Activated CD8-positive, alpha-beta memory T cell treated with anti-CD3 and anti-CD28 coated beads, Interleukin-2, amount 10 ng/mL, durations not matched to agents 7 days and 5 days (primary cell): ENCODE results near the gene LEMD2. TPM values are rescaled to one million over a fixed set of nuclear protein-coding genes. Genes with fewer than 3 reads are reported as not detected.

ENCODE experiments used
- ATAC-seq: fragments of 150-1000 bp; cut with Tn5 transposase; one replicate; pipeline ENCODE4 v1.10.0; 2021; ENCODE audit warnings: moderate library complexity
- CTCF ChIA-PET: fragments of 350-600 bp; sonication (Branson Sonifier 250); formaldehyde crosslinking; loops from one replicate; lab custom pipeline; 2021; ENCODE audit warnings: antibody characterized with exemption; lab: Charles Lee
- DNase-seq: peaks from one replicate; pipeline ENCODE4 v3.0.0-alpha.2; 2020
- H3K27ac Mint-ChIP-seq: one replicate; pipeline ENCODE4 v1.8.0; 2021; ENCODE audit warnings: mild to moderate bottlenecking, mixed read lengths
- H3K27me3 Mint-ChIP-seq: one replicate; pipeline ENCODE4 v1.8.0; 2021; ENCODE audit warnings: mixed read lengths
- H3K36me3 Mint-ChIP-seq: one replicate; pipeline ENCODE4 v1.8.0; 2021; ENCODE audit warnings: mild to moderate bottlenecking, mixed read lengths
- H3K4me1 Mint-ChIP-seq: one replicate; pipeline ENCODE4 v1.8.0; 2021; ENCODE audit warnings: mixed read lengths
- H3K4me3 Mint-ChIP-seq: one replicate; pipeline ENCODE4 v1.8.0; 2021; ENCODE audit warnings: mild to moderate bottlenecking, moderate library complexity, mixed read lengths
- H3K9me3 Mint-ChIP-seq: one replicate; pipeline ENCODE4 v1.8.0; 2022; ENCODE audit warnings: low read depth, mixed read lengths
- total RNA-seq, 2 experiments: library from RNA; stranded (reverse); gene quantifications; one replicate each; pipeline ENCODE4 v1.2.3, GENCODE V29; 2021

LEMD2 gene
- total RNA-seq, 2 experiments from 2014 or later: 64.9 to 80.3 TPM

DNA sequence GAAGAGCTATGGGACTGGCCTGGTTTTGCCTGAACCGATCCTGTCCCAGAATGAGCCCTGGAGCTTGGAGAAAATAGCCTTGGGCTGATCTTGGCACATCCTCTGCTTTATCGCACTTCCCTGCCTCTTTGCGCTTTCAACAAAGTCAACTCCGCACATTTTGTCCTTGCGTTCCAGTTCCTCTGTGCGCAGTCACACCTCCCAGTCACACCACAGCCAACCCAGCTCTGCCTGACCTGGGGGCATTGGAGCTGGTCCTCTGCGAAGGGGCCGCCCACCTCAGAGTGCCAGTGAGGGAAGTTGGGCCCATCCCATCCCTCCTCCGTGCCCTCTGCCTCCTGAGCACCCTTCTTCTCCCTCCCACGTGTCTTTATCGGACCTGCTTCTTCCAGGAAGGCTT, 60.5 kb downstream of the LEMD2 start:
- no peak for DNase-seq
- Mint-ChIP-seq H3K36me3 (no peaks in the 10 kb centered on the region), H3K4me3 (no peak overlapping the region), H3K27me3 (peaks cover 27% of the 10 kb centered on the region), H3K27ac (no peak overlapping the region), H3K4me1 (no peaks in the 10 kb centered on the region), H3K9me3 (no peaks in the 10 kb centered on the region)
- CTCF ChIA-PET: no interaction called here
- no peak for ATAC-seq

DNA sequence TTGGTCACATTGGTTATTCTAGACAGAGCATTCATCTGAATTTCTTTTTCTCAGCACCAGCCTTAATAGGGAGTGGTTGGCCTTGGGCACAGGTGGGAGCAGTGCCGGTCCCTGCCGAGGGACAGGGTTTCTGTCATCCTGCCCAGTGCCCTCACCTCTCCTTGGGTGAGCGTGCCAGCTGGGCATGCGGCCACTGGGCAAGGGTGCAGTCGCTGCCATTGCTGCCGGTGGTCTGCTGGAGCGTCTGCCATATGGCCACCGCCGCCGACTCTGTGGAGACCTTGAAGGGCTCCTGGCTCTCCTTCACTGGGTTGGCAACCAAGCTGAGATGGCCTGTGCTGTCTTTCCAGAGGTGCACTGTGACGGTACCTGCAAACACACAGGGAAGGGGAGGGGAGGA, 61.0 kb downstream of the LEMD2 start:
- Mint-ChIP-seq H3K27me3 (peaks cover 33% of the 10 kb centered on the region), H3K4me3 (no peak overlapping the region), H3K9me3 (no peaks in the 10 kb centered on the region), H3K36me3 (no peaks in the 10 kb centered on the region), H3K4me1 (no peaks in the 10 kb centered on the region), H3K27ac (no peak overlapping the region)
- CTCF ChIA-PET: no interaction called here
- no peak for DNase-seq
- ATAC-seq: no peak

DNA sequence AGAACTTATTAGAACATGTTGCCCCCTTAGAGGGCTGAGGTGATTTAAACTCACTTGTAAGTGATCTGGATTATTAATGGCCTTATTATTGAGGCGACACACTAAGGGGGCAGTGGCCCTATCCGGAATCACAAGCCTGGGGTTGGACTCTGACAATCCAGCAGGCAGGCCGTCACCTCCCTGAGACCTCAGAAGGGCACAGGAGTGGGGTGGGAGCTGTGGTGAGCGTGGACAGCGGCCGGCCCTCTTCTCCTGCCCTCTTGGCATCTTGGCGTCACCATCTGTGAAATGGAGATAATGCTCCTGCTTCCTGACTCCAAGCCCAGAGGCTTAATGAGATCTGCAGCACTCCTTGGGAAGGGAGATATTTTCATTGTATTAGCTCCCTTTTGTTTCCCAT, 61.8 kb downstream of the LEMD2 start:
- Mint-ChIP-seq H3K9me3 (no peaks in the 10 kb centered on the region), H3K27me3 (peaks cover 41% of the 10 kb centered on the region), H3K4me3 (no peak overlapping the region), H3K4me1 (no peaks in the 10 kb centered on the region), H3K27ac (no peak overlapping the region), H3K36me3 (no peaks in the 10 kb centered on the region)
- CTCF ChIA-PET: interaction anchor here (6.2 kb wide), 1 partner anchor 15 kb away, joined by 30 read pairs; the partner anchor contains the start of gene UQCC2
- no peak for ATAC-seq
- DNase-seq: no peak

DNA sequence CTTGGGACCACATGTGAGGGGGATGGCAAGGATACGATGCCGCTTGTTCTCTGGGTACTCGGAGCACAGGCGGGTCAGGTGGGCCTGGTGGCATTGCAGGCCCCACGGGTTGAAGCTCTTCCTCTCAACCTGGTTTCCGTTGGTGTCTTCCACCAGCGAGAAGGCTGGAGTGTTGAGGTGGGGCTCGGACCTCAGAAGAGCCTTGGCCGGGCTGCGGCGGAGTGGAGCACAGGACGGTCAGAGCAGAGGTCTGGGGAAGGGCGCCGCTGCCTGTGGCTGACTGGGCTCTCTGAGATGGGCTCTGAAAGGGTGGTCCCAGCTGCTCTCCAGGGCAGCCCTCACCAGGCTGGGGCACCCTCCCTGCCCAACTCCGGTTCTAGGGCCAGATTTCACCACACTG, 62.2 kb downstream of the LEMD2 start:
- Mint-ChIP-seq H3K27me3 (peaks cover 45% of the 10 kb centered on the region), H3K4me3 (no peak overlapping the region), H3K27ac (no peak overlapping the region), H3K9me3 (no peaks in the 10 kb centered on the region), H3K36me3 (no peaks in the 10 kb centered on the region), H3K4me1 (no peaks in the 10 kb centered on the region)
- CTCF ChIA-PET: interaction anchor here (6.2 kb wide), 1 partner anchor 15 kb away, joined by 30 read pairs; the partner anchor contains the start of gene UQCC2
- no peak for DNase-seq
- ATAC-seq: no peak

DNA sequence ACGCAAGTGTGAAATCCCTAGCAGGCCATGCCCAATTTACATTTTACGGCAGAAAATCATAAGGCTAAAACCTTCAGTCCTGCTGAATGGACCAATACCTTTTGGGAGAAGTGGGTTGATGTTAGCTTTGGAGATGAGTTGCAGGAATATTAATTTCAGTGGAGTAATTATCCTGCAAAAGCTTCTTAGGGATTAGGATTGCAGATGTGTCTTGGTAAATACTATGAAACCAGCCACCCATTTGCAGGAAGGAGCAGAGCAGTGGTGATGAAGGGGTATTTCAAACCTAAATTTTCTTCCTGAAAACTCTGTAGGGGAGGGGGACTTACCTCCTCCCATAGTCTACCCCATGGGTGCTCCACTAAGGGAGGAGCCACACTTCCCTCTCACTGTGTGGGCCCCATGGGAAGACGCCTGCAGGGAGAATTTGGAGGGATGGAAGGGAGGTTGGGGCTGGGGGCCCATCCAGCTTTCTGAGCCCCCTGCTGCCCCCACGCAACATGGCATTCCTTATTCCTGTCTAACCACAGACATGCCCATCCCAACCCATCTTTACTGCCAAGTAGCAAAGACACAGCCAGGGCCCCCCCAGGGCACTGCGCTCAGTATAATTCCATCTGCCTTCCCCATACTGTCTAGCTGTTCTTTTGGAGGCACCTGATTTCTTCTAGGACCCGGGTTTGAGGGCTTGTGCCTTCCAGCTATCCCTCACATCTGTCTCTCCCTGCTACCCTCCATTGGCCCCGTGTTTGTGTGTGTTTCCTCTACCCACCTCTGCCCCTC, 62.8 kb downstream of the LEMD2 start:
- Mint-ChIP-seq H3K9me3 (no peaks in the 10 kb centered on the region), H3K4me1 (no peaks in the 10 kb centered on the region), H3K36me3 (no peaks in the 10 kb centered on the region), H3K27me3 (peaks cover 48% of the 10 kb centered on the region), H3K27ac (no peak overlapping the region), H3K4me3 (no peak overlapping the region)
- DNase-seq: no peak
- CTCF ChIA-PET: interaction anchor here (1.0 to 6.2 kb wide), 3 partner anchors 14 to 45 kb away, joined by 3 to 30 read pairs (median 3); partner anchors contain the start of gene UQCC2
- ATAC-seq: no peak

DNA sequence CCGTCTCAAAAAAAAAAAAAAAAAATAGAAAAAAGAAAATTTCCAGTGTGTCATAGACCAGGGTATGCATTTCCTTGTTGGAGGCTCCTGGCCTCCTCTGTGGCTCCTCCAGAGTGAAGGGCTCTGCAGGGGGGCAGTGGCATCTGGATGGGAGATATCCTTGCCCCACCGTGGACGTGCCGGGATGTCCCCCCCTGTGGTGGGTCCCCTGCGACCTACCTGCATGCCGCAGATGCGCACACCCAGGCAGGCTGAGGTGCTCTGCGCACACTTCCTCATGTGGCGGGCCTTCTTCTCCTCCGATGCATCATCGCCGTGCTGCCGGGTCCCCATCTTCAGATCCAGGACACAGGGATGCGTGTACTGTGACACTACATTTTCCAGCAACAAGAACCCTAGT, 63.7 kb downstream of the LEMD2 start:
- CTCF ChIA-PET: interaction anchor here (1.0 to 6.2 kb wide), 3 partner anchors 13 to 46 kb away, joined by 3 to 30 read pairs (median 3); partner anchors contain the start of gene UQCC2
- H3K4me3 Mint-ChIP-seq: no peak overlapping the region
- ATAC-seq (no peak), DNase-seq (no peak)
- H3K27me3 Mint-ChIP-seq: peaks cover 56% of the 10 kb centered on the region
- no peaks in the 10 kb centered on the region for H3K4me1 Mint-ChIP-seq
- no peak overlapping the region for H3K27ac Mint-ChIP-seq
- no peaks in the 10 kb centered on the region for H3K9me3 Mint-ChIP-seq
- H3K36me3 Mint-ChIP-seq: no peaks in the 10 kb centered on the region

DNA sequence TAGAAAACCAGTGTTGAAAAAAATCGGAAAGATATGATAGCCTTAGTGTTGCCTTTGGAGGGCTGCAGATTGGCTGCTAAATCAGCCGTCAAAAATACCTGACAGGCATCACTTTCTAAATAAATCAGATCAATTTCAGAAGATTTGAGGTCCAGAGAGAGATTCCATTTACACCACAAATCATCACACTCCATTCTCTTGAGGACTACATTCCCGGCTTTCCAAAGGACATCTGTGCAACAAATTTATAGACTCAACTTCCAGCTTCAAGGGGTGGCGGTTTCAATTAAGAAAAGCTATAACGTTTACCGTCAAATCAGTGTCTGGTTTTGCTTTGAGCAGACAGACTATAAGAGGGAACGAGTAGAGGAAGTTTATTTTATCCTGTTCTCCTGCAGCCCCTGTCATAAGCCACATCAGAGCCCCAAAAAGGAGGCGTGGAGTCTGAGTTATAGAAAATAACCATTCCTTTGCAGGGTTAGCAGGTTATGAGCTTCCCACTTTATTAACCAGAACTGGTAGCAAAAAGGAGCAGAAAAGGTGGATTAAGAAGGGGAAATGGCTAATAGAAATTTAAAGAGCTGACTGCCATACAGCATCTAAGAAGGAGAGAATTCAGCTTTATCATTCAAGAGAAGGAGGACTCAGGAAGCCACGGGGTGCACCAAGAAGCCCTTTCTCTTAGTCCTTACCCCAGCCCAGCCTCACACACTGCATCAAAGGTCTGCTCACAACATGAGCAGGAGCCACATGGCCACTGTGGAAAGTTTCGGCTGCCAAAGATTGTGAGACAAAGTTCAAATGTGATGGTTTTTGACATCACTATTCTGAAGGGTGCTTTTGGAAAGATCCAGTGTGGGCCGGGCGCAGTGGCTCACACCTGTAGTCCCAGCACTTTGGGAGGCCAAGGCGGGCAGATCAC, 64.6 kb downstream of the LEMD2 start:
- H3K4me3 Mint-ChIP-seq: no peak overlapping the region
- no peak for ATAC-seq
- no peak for DNase-seq
- H3K4me1 Mint-ChIP-seq: no peaks in the 10 kb centered on the region
- H3K27ac Mint-ChIP-seq: no peak overlapping the region
- no peaks in the 10 kb centered on the region for H3K9me3 Mint-ChIP-seq
- H3K27me3 Mint-ChIP-seq: peaks cover 60% of the 10 kb centered on the region
- CTCF ChIA-PET: interaction anchor here (0.9 to 6.2 kb wide), 5 partner anchors 12 to 331 kb away, joined by 3 to 30 read pairs (median 3); partner anchors contain the start of gene UQCC2
- no peaks in the 10 kb centered on the region for H3K36me3 Mint-ChIP-seq

DNA sequence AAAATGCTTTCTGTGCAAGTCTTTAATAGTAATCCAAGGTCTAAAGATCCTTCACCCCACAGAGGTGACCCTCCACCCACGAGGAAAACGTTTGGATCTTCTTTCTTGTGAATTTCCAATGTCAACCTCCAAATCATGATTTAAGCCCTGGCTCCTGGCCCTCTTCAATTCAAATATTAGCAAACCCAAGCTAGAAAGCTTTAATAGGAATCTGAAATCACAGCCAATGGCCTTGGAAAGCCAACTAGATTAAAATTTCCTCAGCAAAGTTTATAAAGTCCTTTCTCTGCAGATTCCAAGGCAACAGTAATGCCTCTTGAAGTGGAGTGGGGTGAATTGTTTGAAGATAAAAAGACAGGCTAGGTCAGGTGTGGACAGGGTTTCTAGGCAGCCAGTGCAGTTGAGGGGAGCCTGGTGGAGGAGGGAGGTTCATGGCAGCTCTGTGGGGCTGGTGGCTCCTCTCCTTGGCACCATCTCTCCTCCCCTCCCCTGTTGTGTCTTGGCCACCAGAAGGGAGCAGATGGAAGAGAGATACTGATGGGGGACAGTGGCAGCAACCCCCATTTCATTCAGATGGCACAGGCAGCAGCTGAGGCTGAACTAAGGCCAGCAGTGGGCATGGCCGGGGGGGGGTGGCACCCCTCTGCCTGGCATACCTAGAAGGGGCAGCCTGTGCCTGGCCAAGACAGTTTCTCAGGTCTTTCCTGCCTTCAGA, 65.4 kb downstream of the LEMD2 start:
- Mint-ChIP-seq H3K4me3 (no peak overlapping the region), H3K27me3 (peaks cover 58% of the 10 kb centered on the region), H3K27ac (no peak overlapping the region), H3K36me3 (no peaks in the 10 kb centered on the region), H3K4me1 (no peaks in the 10 kb centered on the region), H3K9me3 (no peaks in the 10 kb centered on the region)
- ATAC-seq (no peak), DNase-seq (no peak)
- CTCF ChIA-PET: interaction anchor here (0.7 to 6.2 kb wide), 5 partner anchors 11 to 23 kb away, joined by 3 to 30 read pairs (median 3); partner anchors contain the start of gene UQCC2

DNA sequence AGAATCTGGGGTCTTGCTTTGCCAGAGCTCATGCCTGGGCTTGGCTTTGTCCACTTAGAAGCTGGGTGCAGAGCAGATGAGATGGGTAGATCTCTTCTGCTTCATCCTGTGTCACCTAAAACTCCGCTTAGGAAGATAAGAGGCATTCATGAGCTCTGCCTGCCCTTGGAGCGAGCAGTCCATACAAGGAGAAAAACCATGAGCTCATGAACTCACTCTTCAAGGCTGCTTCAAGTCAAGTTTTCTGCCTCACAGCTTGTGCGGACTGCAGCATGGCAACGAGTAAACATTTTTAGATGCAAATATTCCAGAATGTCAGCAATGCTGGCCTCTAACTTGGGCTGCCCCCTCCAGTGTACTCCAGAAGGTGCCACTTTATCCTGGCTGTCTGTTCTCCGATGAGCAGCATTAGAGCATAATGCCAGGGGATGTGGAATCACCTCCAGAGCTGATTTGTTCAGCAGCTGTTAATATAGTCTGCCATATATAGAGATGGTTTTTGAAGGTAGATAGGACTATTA, 66.8 kb downstream of the LEMD2 start:
- Mint-ChIP-seq H3K27me3 (peaks cover 56% of the 10 kb centered on the region), H3K36me3 (no peaks in the 10 kb centered on the region), H3K4me3 (no peak overlapping the region), H3K9me3 (no peaks in the 10 kb centered on the region), H3K4me1 (no peaks in the 10 kb centered on the region), H3K27ac (no peak overlapping the region)
- CTCF ChIA-PET: interaction anchor here (1.3 to 6.2 kb wide), 2 partner anchors 10 to 21 kb away, joined by 3 to 30 read pairs; partner anchors contain the start of gene UQCC2
- DNase-seq: no peak
- no peak for ATAC-seq

DNA sequence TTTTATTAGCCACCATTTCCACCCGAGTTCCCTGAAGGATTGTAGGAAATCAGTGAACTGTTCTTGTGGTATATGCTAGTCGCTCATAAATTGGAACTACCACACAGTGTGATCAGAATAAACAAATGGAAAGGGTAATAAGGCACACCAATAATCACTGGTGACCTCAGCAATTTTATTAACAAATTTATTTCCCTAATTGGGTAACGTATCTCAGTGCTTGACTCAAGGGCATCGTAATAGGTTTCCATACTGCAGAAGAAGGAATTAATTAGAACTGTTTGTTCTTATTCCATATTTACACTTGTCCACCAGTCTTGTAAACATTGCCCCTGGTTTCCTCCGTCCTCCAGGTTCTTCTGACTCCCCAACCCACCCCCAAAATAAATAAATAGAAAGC, 67.4 kb downstream of the LEMD2 start:
- Mint-ChIP-seq H3K4me1 (no peaks in the 10 kb centered on the region), H3K27ac (no peak overlapping the region), H3K27me3 (peaks cover 54% of the 10 kb centered on the region), H3K4me3 (no peak overlapping the region), H3K36me3 (no peaks in the 10 kb centered on the region), H3K9me3 (no peaks in the 10 kb centered on the region)
- DNase-seq (no peak), ATAC-seq (no peak)
- CTCF ChIA-PET: interaction anchor here (1.8 to 6.2 kb wide), 2 partner anchors 9 to 10 kb away, joined by 6 to 30 read pairs; partner anchors contain the start of gene UQCC2
